KG1 (cell line): ENCODE measurements around the gene PDE4A.

Experiments
- DNase-seq: peaks from one replicate; lab custom pipeline; 2025; lab: John Stamatoyannopoulos, UW

PDE4A gene

GRCh38 chr19:10510301-10510802 is 90.0 kb downstream of the PDE4A start:
- no peak for DNase-seq

GRCh38 chr19:10513223-10513622 is 92.9 kb downstream of the PDE4A start:
- no peak for DNase-seq

DNA sequence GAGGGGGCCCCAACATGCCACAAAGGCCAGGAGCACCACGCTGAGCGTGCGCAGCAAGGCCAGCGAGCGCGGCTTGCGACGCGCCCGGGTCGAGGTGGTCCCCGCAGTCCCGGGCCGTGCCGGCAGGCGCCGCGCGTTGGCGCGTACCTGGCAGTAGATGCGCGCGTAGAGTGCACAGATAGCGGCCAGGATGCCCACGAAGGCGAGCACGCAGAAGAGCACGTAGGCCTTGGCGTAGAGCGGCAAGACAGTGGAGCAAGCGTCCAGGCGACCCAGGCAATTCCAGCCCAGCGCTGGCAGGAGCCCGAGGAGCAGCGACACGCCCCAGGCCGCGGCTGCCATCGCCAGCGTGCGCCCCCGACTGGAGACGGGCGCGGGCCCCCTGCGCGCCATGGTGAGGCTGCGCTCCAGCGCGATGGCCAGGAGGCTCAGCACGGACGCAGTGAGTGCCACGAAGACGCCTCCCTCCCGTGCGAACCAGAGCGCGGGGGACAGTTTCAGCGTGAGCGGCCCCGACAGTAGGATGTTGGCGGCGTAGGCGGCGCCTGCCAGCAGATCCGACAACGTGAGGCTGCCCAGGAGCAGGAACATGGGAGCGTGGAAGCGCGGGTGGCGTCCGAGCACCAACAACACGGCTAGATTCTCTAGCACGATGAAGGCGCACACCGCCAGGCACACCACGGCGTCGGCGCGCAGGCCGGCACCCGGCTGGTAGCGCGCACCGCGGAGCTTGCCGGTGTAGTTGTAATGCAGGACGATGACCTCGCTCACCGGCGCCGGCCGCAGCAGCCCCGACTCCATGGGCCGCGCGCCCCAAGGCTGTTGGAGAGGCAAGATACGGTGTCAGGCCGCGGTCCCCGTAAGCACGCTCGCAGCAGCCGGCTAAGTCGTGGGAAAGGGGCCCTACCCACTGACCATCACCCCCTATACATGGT is 94.1 kb downstream of the PDE4A start:
- DNase-seq: no peak

DNA sequence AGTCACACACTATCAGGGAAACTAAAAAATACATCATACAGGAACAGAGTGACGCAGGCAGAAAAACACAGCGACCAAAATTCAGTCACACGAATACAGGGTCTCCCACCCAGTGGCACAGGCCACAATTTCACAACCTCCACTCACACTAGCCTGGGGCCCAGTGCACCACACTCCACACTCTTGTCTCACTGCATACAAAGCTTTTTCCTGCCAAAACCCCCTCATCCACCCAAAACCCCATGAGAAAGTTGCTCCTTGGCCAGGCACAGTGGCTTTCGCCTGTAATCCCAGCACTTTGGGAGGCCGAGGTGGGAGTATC is 95.7 kb downstream of the PDE4A start:
- no peak for DNase-seq

- no peak for DNase-seq
These were observed 96.4 kb downstream of the PDE4A start for GRCh38 chr19:10516671-10517286.

- DNase-seq: no peak
These were observed 97.0 kb downstream of the PDE4A start, which contains the start of gene S1PR5 for GRCh38 chr19:10517361-10517759. Gene S1PR5, minus strand, starts transcription at chr19:10517447. Its CDS starts 2,436 bp downstream, at chr19:10515011.

GRCh38 chr19:10517760-10518443 is 97.6 kb downstream of the PDE4A start:
- no peak for DNase-seq

DNA sequence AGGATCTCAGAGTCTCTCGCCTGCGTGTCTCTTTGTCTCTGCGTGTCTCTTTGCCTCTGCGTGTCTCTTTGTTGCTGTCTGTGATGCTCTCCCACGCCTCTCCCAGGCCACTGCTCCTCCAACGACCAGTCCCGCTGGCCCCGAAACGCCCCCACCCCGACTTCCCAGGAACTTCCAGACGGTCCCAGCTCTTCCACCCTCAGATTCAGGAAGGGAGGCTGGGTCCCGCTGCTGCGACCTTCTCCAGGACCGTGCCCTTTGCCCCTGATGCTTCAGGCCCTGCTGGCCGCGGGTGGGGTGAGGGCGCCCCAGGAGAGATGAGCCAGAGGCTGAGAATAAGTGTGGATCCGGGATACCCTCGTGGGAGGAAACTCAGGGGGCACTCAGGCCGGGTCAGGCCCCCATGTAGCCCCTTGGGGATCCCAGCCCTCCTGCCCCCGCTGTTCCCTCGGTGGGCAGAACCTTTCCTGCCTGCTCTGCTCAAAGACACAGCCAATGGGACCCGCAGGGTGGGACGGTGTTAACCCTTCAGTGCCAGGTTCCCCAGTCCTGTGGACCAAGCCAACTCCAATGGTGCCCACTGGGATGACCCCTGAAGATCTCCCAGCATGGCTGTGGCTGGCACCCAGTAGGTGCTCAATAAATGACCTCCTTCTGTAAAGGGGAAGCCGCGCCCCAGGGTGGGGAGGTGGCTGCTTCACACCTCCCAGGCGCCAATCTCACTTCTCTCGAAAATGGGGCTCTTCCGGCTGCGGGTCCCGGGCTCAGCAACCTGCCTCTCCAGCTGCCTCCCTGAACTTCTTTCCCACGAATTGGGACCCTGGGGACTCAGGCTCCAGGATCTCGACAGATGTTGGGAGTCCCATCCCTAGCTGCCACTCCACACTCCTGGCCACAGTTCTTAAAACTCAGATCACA is 98.4 kb downstream of the PDE4A start:
- no peak for DNase-seq
